Liver (tissue), 9 donors: Measurements from ENCODE around the gene RAPGEF2. TPM values are rescaled to one million over a fixed set of nuclear protein-coding genes. Genes with fewer than 3 reads are reported as not detected.

Source experiments
- DNase-seq: peaks from one replicate; pipeline ENCODE4 v3.0.0-alpha.2; 2017; ENCODE audit warnings: low spot score
- H3K27ac ChIP-seq, 2 donors: one replicate each; pipeline ENCODE4 v1.7.0; 2013; ENCODE audit warnings: inconsistent platforms in 2 of 2, low read length in 2 of 2, control low read depth in 1 of 2, low read depth in 1 of 2, mild to moderate bottlenecking in 1 of 2
- H3K27me3 ChIP-seq, 4 donors: one replicate each; pipeline versions ENCODE4 v1.6.1 to v1.7.0; 2013; ENCODE audit warnings: low read length in 3 of 4, inconsistent platforms in 1 of 4, mild to moderate bottlenecking in 1 of 4, moderate library complexity in 1 of 4; ENCODE audit not compliant: control insufficient read depth in 4 of 4, insufficient read depth in 4 of 4
- H3K36me3 ChIP-seq, 4 donors: one replicate each; pipeline versions ENCODE4 v1.6.1 to v1.7.0; 2013; ENCODE audit warnings: low read length in 3 of 4, mild to moderate bottlenecking in 3 of 4, low read depth in 1 of 4, moderate library complexity in 1 of 4; ENCODE audit not compliant: control insufficient read depth in 4 of 4, insufficient read depth in 3 of 4
- H3K4me1 ChIP-seq, 4 donors: one replicate each; pipeline versions ENCODE4 v1.6.1 to v1.7.0; 2013; ENCODE audit warnings: low read length in 3 of 4, mild to moderate bottlenecking in 3 of 4, moderate library complexity in 1 of 4; ENCODE audit not compliant: control insufficient read depth in 4 of 4, insufficient read depth in 4 of 4
- H3K4me3 ChIP-seq, 3 donors: one replicate each; pipeline versions ENCODE4 v1.6.1 to v1.7.0; 2013; ENCODE audit warnings: low read length in 3 of 3, control low read depth in 1 of 3, low read depth in 1 of 3, mild to moderate bottlenecking in 1 of 3
- H3K9ac ChIP-seq, 2 donors: one replicate each; pipeline ENCODE4 v1.7.0; 2013; ENCODE audit warnings: low read length in 2 of 2, mild to moderate bottlenecking in 2 of 2, moderate library complexity in 2 of 2, control low read depth in 1 of 2, low read depth in 1 of 2
- H3K9me3 ChIP-seq, 4 donors: one replicate each; pipeline versions ENCODE4 v1.6.1 to v1.7.0; 2013; ENCODE audit warnings: low read length in 3 of 4; ENCODE audit not compliant: control insufficient read depth in 4 of 4
- EGR1 ChIP-seq, 2 donors: IDR thresholded peaks; 2 replicates each; pipeline ENCODE4 v1.6.1; 2016 to 2018; ENCODE audit warnings: antibody characterized with exemption in 2 of 2, low read depth in 2 of 2
- FOXA1 ChIP-seq: IDR thresholded peaks from 2 replicates; pipeline ENCODE4 v1.6.1; 2016; ENCODE audit warnings: antibody characterized with exemption
- FOXA2 ChIP-seq: IDR thresholded peaks from 2 replicates; pipeline ENCODE4 v1.6.1; 2016; ENCODE audit warnings: antibody characterized with exemption
- GABPA ChIP-seq, 2 donors: IDR thresholded peaks in 1 of 2; conservative IDR thresholded peaks in 1 of 2; 2 replicates each; pipeline ENCODE4 v1.6.1; 2016; ENCODE audit warnings: antibody characterized with exemption in 2 of 2, mild to moderate bottlenecking in 1 of 2, moderate library complexity in 1 of 2
- HNF4A ChIP-seq, 2 donors: conservative IDR thresholded peaks; 2 replicates each; pipeline ENCODE4 v1.6.1; 2016; ENCODE audit warnings: antibody characterized with exemption in 2 of 2, mild to moderate bottlenecking in 2 of 2
- HNF4G ChIP-seq: IDR thresholded peaks from 2 replicates; pipeline ENCODE4 v1.6.1; 2016; ENCODE audit warnings: antibody characterized with exemption
- JUND ChIP-seq, 2 donors: IDR thresholded peaks; 2 replicates each; pipeline ENCODE4 v1.6.1; 2016; ENCODE audit warnings: antibody characterized with exemption in 2 of 2
- NR2F2 ChIP-seq: IDR thresholded peaks from 2 replicates; pipeline ENCODE4 v1.6.1; 2016; ENCODE audit warnings: antibody characterized with exemption
- RAD21 ChIP-seq, 2 donors: IDR thresholded peaks; 2 replicates each; pipeline ENCODE4 v1.6.1; 2016; ENCODE audit warnings: antibody characterized with exemption in 2 of 2, mild to moderate bottlenecking in 2 of 2
- SP1 ChIP-seq: IDR thresholded peaks from 2 replicates; pipeline ENCODE4 v1.6.1; 2018; ENCODE audit warnings: antibody characterized with exemption, mild to moderate bottlenecking
- TAF1 ChIP-seq: conservative IDR thresholded peaks from 2 replicates; pipeline ENCODE4 v1.6.1; 2016; ENCODE audit warnings: antibody characterized with exemption, mild to moderate bottlenecking
- YY1 ChIP-seq: IDR thresholded peaks from 2 replicates; pipeline ENCODE4 v1.6.1; 2016; ENCODE audit warnings: antibody characterized with exemption, mild to moderate bottlenecking
- ZBTB33 ChIP-seq: IDR thresholded peaks from 2 replicates; pipeline ENCODE4 v1.6.1; 2016; ENCODE audit warnings: antibody characterized with exemption
- WGBS: extraction: QIAGEN DNeasy Blood & Tissue Kit; methylation state at CpG from one replicate; pipeline ENCODE4 v1.1.7; 2013; 5-methylcytosine and 5-hydroxymethylcytosine counted together
- polyA plus RNA-seq, 2 donors: library from polyadenylated mRNA; stranded (reverse) in 1 of 2; unstranded in 1 of 2; fragments of 200-250 nt in 1 of 2; fragments of >200 nt in 1 of 2; fragmentation: Nextera tagmentation in 1 of 2; extraction: Ambion mirVana in 1 of 2; gene quantifications; one replicate each; pipeline versions ENCODE4 v1.2.1 to v1.2.3, GENCODE V29; 2013 to 2015
- total RNA-seq, 2 donors: library from RNA; depleted of rRNA; stranded (reverse); fragments of >200 nt; gene quantifications; one replicate each; pipeline ENCODE4 v1.2.3, GENCODE V29; 2014
- TF ChIP-seq, protein P1 (sequence below): fragments of 150-350 bp; IDR thresholded peaks from 2 replicates; pipeline ENCODE4 v1.5.1; 2017; ENCODE audit warnings: improper control_type of control experiment, low read depth, low read length; ENCODE audit not compliant: missing input control
- TF ChIP-seq, protein P2 (sequence below): IDR thresholded peaks from 2 replicates; pipeline ENCODE4 v1.6.1; 2016; ENCODE audit warnings: antibody characterized with exemption, mild to moderate bottlenecking
- donor health status: healthy.
- donor health status: healthy.
- donor health status: healthy.
- donor health status: healthy.
- donor health status: healthy.

The RAPGEF2 gene
- total and polyA plus RNA-seq, 4 donors, result 7.3 to 90.4 (median 32.2) TPM

DNA sequence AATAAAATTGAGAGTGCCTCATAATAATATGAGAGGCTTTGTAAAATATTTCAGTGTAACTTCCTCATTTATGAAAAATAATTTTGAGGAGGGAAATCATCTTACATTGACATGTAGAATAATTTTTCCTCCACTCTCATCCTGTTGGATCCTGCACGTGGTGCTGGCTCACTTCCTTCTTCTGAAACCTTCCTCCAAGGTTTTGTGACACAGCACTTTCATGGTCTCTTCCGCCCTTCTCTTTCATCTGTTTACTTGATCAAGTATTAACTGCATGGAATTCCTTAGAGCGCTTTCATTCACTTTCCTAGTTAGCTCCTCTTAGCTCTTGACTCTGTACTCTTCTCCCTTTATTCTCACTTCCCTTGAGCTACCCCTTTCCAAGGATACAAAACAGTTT is 246.5 kb downstream of the RAPGEF2 start (continued):
- no peak for TF ChIP-seq ZBTB33

DNA sequence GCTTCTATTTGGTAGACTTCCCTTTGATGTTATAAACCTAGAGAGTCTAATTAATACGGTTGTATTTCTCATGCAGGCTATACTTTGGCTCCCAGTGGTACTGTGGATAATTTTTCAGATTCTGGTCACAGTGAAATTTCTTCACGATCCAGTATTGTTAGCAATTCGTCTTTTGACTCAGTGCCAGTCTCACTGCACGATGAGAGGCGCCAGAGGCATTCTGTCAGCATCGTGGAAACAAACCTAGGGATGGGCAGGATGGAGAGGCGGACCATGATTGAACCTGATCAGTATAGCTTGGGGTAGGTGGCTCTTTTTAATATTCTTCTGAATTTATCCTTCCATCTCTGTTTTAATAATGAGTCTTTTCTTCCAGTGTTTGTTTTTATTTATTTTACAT is 249.7 kb downstream of the RAPGEF2 start:
- no peaks in the 10 kb centered on the region for H3K9me3 ChIP-seq
- H3K27ac ChIP-seq, result no peak overlapping the region
- 88% methylated on average over 7 of the region's 7 CpGs for WGBS
- no peaks in the 10 kb centered on the region for H3K27me3 ChIP-seq
- TF ChIP-seq, protein P1, sequence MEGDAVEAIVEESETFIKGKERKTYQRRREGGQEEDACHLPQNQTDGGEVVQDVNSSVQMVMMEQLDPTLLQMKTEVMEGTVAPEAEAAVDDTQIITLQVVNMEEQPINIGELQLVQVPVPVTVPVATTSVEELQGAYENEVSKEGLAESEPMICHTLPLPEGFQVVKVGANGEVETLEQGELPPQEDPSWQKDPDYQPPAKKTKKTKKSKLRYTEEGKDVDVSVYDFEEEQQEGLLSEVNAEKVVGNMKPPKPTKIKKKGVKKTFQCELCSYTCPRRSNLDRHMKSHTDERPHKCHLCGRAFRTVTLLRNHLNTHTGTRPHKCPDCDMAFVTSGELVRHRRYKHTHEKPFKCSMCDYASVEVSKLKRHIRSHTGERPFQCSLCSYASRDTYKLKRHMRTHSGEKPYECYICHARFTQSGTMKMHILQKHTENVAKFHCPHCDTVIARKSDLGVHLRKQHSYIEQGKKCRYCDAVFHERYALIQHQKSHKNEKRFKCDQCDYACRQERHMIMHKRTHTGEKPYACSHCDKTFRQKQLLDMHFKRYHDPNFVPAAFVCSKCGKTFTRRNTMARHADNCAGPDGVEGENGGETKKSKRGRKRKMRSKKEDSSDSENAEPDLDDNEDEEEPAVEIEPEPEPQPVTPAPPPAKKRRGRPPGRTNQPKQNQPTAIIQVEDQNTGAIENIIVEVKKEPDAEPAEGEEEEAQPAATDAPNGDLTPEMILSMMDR, result no peak
- TF ChIP-seq TAF1, result no peak
- no peak for TF ChIP-seq HNF4A (conservative IDR thresholded peaks at IDR 0.05)
- TF ChIP-seq, protein P2, sequence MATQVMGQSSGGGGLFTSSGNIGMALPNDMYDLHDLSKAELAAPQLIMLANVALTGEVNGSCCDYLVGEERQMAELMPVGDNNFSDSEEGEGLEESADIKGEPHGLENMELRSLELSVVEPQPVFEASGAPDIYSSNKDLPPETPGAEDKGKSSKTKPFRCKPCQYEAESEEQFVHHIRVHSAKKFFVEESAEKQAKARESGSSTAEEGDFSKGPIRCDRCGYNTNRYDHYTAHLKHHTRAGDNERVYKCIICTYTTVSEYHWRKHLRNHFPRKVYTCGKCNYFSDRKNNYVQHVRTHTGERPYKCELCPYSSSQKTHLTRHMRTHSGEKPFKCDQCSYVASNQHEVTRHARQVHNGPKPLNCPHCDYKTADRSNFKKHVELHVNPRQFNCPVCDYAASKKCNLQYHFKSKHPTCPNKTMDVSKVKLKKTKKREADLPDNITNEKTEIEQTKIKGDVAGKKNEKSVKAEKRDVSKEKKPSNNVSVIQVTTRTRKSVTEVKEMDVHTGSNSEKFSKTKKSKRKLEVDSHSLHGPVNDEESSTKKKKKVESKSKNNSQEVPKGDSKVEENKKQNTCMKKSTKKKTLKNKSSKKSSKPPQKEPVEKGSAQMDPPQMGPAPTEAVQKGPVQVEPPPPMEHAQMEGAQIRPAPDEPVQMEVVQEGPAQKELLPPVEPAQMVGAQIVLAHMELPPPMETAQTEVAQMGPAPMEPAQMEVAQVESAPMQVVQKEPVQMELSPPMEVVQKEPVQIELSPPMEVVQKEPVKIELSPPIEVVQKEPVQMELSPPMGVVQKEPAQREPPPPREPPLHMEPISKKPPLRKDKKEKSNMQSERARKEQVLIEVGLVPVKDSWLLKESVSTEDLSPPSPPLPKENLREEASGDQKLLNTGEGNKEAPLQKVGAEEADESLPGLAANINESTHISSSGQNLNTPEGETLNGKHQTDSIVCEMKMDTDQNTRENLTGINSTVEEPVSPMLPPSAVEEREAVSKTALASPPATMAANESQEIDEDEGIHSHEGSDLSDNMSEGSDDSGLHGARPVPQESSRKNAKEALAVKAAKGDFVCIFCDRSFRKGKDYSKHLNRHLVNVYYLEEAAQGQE, result no peak
- TF ChIP-seq RAD21 (IDR thresholded peaks at IDR 0.05), result no peak
- no peak for TF ChIP-seq GABPA (IDR thresholded peaks at IDR 0.05 in 1 of 2, conservative IDR thresholded peaks at IDR 0.05 in 1 of 2)
- TF ChIP-seq SP1, result no peak
- TF ChIP-seq FOXA2, result no peak
- TF ChIP-seq JUND (IDR thresholded peaks at IDR 0.05), result no peak
- TF ChIP-seq EGR1 (IDR thresholded peaks at IDR 0.05; ENCODE audit: low read depth in 2 of 2), result no peak
- TF ChIP-seq FOXA1, result no peak
- no peak for TF ChIP-seq ZBTB33
- TF ChIP-seq NR2F2, result no peak
- no peak for TF ChIP-seq HNF4G
- no peak for TF ChIP-seq YY1
- peaks cover 16 to 60% (median 47%) of the 10 kb centered on the region in 4 donors for H3K36me3 ChIP-seq
- H3K4me3 ChIP-seq, result no peak overlapping the region
- no peak overlapping the region for H3K9ac ChIP-seq
- no peaks in the 10 kb centered on the region for H3K4me1 ChIP-seq
- DNase-seq, result no peak
